ENCODE results near the gene B4GALNT3.

- TF ChIP-seq CTCF (IDR thresholded peaks at IDR 0.05) (no peak), POLR2A (IDR thresholded peaks at IDR 0.05) (no peak), EP300 (IDR thresholded peaks at IDR 0.05) (no peak)
These were observed 2.1 kb upstream of the B4GALNT3 start for GRCh38 chr12:457676-458075.

Data from ovary (tissue), 3 donors.